Measurements from ENCODE around the gene FAM53A.

The FAM53A gene

GRCh38 chr4:1640190-1640589 is 43.9 kb downstream of the FAM53A start:
- no peak for DNase-seq (ENCODE audit: low read depth)

GRCh38 chr4:1639299-1639868 is 44.7 kb downstream of the FAM53A start:
- DNase-seq (ENCODE audit: low read depth) = no peak

- no peak for DNase-seq (ENCODE audit: low read depth)
These were observed 45.2 kb downstream of the FAM53A start for GRCh38 chr4:1638873-1639272.

GRCh38 chr4:1638272-1638598 is 45.9 kb downstream of the FAM53A start:
- DNase-seq (ENCODE audit: low read depth) = no peak

- no peak for DNase-seq (ENCODE audit: low read depth)
These were observed 46.4 kb downstream of the FAM53A start for GRCh38 chr4:1637580-1638271.

- no peak for DNase-seq (ENCODE audit: low read depth)
These were observed 47.5 kb downstream of the FAM53A start for GRCh38 chr4:1636490-1637211.

- no peak for DNase-seq (ENCODE audit: low read depth)
These were observed 48.6 kb downstream of the FAM53A start for GRCh38 chr4:1635464-1635863.

GRCh38 chr4:1633993-1634392 is 50.1 kb downstream of the FAM53A start:
- DNase-seq (ENCODE audit: low read depth) = no peak

- no peak for DNase-seq (ENCODE audit: low read depth)
These were observed 51.7 kb downstream of the FAM53A start for GRCh38 chr4:1632109-1633104.

GRCh38 chr4:1631136-1631535 is 53.0 kb downstream of the FAM53A start:
- DNase-seq (ENCODE audit: low read depth) = no peak

- no peak for DNase-seq (ENCODE audit: low read depth)
These were observed 53.8 kb downstream of the FAM53A start for GRCh38 chr4:1630266-1630665.

- no peak for DNase-seq (ENCODE audit: low read depth)
These were observed 54.4 kb downstream of the FAM53A start for GRCh38 chr4:1629699-1630083.

- no peak for DNase-seq (ENCODE audit: low read depth)
These were observed 55.0 kb downstream of the FAM53A start for GRCh38 chr4:1628892-1629698.

GRCh38 chr4:1627417-1628313 is 56.4 kb downstream of the FAM53A start:
- no peak for DNase-seq (ENCODE audit: low read depth)

- DNase-seq (ENCODE audit: low read depth) = no peak
These were observed 57.2 kb downstream of the FAM53A start for GRCh38 chr4:1626941-1627340.

GRCh38 chr4:1626151-1626550 is 58.0 kb downstream of the FAM53A start:
- DNase-seq (ENCODE audit: low read depth) = no peak

GRCh38 chr4:1625600-1626138 is 58.4 kb downstream of the FAM53A start:
- DNase-seq (ENCODE audit: low read depth) = no peak

- no peak for DNase-seq (ENCODE audit: low read depth)
These were observed 59.6 kb downstream of the FAM53A start for GRCh38 chr4:1624519-1624910.

GRCh38 chr4:1623821-1624518 is 60.1 kb downstream of the FAM53A start:
- DNase-seq (ENCODE audit: low read depth) = no peak

- no peak for DNase-seq (ENCODE audit: low read depth)
These were observed 60.7 kb downstream of the FAM53A start for GRCh38 chr4:1623400-1623799.
